HepG2 (cell line): ENCODE measurements around the gene HS3ST3B1. TPM values are rescaled to one million over a fixed set of nuclear protein-coding genes. Genes with fewer than 3 reads are reported as not detected.

Source experiments
- MAX ChIP-seq: IDR thresholded peaks from 2 replicates; pipeline ENCODE4 v1.6.1; 2012; ENCODE audit warnings: inconsistent platforms
- NFRKB ChIP-seq: fragments of 450-650 bp; IDR thresholded peaks from 2 replicates; pipeline ENCODE4 v1.6.1; 2017
- POLR2A ChIP-seq, 2 experiments: IDR thresholded peaks; 2 replicates each; pipeline ENCODE4 v1.6.1; 2011; ENCODE audit warnings: low read depth in 2 of 2, low read length in 2 of 2, mild to moderate bottlenecking in 1 of 2, moderate library complexity in 1 of 2; ENCODE audit not compliant: insufficient read depth in 1 of 2
- RBM22 ChIP-seq: fragments of 200-400 bp; formaldehyde crosslinking; optimal IDR thresholded peaks from 2 replicates; pipeline ENCODE3; 2017; ENCODE audit warnings: mild to moderate bottlenecking, low read length, moderate library complexity
- TARDBP ChIP-seq: sonication (generic); formaldehyde crosslinking; IDR thresholded peaks from 2 replicates; pipeline ENCODE4 v1.8.0; 2022; ENCODE audit warnings: mild to moderate bottlenecking, missing genetic modification reagents
- ZMYM4 ChIP-seq: sonication (generic); formaldehyde crosslinking; IDR thresholded peaks from 2 replicates; pipeline ENCODE4 v1.8.1; 2023; ENCODE audit warnings: mild to moderate bottlenecking, missing genetic modification reagents
- ZNF33A ChIP-seq: sonication (generic); formaldehyde crosslinking; IDR thresholded peaks from 2 replicates; pipeline ENCODE4 v1.5.1; 2020; ENCODE audit warnings: missing genetic modification reagents, mild to moderate bottlenecking, moderate library complexity, borderline replicate concordance
- polyA plus RNA-seq, 8 experiments: library from polyadenylated mRNA; depleted of rRNA in 3 of 8; stranded (reverse) in 7 of 8; unstranded in 1 of 8; fragments of >200 nt; fragmentation: Illumina TruSeq in 4 of 8; extraction: Trizol in 4 of 8; gene quantifications; 2 replicates each; pipeline versions ENCODE4 v1.2.1 to v1.2.3, GENCODE V29; 2011 to 2016; ENCODE audit warnings: low read depth in 4 of 8, missing spikeins in 1 of 8, mixed read lengths in 1 of 8; ENCODE audit not compliant: insufficient read depth in 1 of 8
- total RNA-seq, 5 experiments: library from RNA; depleted of rRNA; stranded (reverse); fragments of >200 nt; fragmentation: Illumina TruSeq; extraction: Trizol; gene quantifications; 2 replicates each; pipeline ENCODE4 v1.2.3, GENCODE V29; 2016; ENCODE audit warnings: low read depth in 1 of 5
- TF ChIP-seq, protein P1 (sequence below): sonication (generic); formaldehyde crosslinking; IDR thresholded peaks from 2 replicates; pipeline ENCODE4 v1.8.0; 2023; ENCODE audit warnings: mild to moderate bottlenecking, missing genetic modification reagents
- TF ChIP-seq, protein P2 (sequence below): sonication (generic); formaldehyde crosslinking; IDR thresholded peaks from 2 replicates; pipeline ENCODE4 v1.8.1; 2023; ENCODE audit warnings: mild to moderate bottlenecking, moderate library complexity, missing genetic modification reagents
- TF ChIP-seq, protein P3 (sequence below): IDR thresholded peaks from 2 replicates; pipeline ENCODE4 v1.6.1; 2016; ENCODE audit warnings: missing genetic modification reagents, missing compliant biosample characterization
- TF ChIP-seq, protein P4 (sequence below): sonication (generic); formaldehyde crosslinking; IDR thresholded peaks from 2 replicates; pipeline ENCODE4 v1.4.0; 2020; ENCODE audit warnings: missing genetic modification reagents

Gene HS3ST3B1
- total and polyA plus RNA-seq, 2 of the 13 experiments (the other 11 are each of a cell fraction or from before 2014, with no cell fraction given) = 15.7 to 39.5 TPM

DNA sequence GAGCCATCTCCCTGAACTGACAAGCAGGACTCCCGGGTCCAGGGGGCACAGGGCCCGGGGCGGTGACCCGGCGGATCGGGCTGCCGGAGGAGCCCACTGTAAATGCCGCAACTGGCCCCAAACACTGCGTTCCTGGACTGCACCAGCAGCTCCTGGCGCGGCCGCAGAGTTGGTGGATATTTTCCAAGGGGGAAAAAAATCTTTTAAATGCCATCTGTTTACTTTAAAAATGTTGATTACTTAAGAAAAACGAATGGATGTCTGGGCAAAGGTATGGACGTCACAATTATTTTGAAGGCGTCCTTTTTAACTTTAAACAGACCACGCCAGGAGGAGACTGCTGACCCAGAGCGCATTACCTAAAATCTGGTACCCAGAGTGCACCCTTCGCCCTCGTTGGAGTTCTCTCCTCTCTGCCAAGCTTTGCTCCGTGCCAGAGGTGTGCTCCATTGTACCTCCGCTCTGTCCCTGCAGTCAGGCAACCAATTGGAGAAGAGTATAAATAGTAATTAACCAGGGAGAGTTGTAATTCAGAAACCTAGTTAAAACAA, 3.4 kb downstream of the HS3ST3B1 start (continued):
- TF ChIP-seq, protein P1, sequence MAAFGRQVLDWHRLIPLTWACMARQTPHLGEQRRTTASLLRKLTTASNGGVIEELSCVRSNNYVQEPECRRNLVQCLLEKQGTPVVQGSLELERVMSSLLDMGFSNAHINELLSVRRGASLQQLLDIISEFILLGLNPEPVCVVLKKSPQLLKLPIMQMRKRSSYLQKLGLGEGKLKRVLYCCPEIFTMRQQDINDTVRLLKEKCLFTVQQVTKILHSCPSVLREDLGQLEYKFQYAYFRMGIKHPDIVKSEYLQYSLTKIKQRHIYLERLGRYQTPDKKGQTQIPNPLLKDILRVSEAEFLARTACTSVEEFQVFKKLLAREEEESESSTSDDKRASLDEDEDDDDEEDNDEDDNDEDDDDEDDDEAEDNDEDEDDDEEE (CRISPR knock-in tag) = no peak
- TF ChIP-seq, protein P2, sequence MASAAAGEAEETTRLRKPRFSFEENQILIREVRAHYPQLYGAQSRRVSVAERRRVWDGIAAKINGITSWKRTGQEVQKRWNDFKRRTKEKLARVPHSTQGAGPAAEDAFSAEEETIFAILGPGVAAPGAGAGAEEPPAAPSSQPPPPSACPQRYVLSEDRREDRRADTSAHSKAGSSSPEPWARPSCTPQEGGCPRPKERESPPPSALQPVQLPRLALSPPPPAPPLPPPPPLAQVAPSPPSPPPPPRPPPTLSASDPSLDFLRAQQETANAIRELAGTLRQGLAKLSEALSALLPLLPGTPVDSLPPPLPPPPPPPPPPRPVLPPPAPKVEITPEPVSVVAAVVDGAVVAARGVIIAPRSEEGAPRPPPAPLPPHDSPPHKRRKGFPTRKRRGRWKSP (CRISPR knock-in tag) = peak; percentile 42; the same call in 1 of the 2 replicates
- TF ChIP-seq NFRKB = no peak
- TF ChIP-seq TARDBP (CRISPR knock-in tag) = 0 out of 2 replicates have a peak, but pooled peaks have one; percentile 10
- TF ChIP-seq, protein P3, sequence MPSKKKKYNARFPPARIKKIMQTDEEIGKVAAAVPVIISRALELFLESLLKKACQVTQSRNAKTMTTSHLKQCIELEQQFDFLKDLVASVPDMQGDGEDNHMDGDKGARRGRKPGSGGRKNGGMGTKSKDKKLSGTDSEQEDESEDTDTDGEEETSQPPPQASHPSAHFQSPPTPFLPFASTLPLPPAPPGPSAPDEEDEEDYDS (CRISPR knock-in tag) = no peak
- TF ChIP-seq POLR2A (IDR thresholded peaks at IDR 0.05; ENCODE audit: insufficient read depth in 1 of 2, low read depth in 2 of 2, low read length in 2 of 2) = 0 out of 4 replicates have a peak, but pooled peaks of 1 of the 2 experiments have one; percentile 1
- no peak for TF ChIP-seq ZNF33A (CRISPR knock-in tag)
- peak; percentile 5 for TF ChIP-seq RBM22
- TF ChIP-seq, protein P4, sequence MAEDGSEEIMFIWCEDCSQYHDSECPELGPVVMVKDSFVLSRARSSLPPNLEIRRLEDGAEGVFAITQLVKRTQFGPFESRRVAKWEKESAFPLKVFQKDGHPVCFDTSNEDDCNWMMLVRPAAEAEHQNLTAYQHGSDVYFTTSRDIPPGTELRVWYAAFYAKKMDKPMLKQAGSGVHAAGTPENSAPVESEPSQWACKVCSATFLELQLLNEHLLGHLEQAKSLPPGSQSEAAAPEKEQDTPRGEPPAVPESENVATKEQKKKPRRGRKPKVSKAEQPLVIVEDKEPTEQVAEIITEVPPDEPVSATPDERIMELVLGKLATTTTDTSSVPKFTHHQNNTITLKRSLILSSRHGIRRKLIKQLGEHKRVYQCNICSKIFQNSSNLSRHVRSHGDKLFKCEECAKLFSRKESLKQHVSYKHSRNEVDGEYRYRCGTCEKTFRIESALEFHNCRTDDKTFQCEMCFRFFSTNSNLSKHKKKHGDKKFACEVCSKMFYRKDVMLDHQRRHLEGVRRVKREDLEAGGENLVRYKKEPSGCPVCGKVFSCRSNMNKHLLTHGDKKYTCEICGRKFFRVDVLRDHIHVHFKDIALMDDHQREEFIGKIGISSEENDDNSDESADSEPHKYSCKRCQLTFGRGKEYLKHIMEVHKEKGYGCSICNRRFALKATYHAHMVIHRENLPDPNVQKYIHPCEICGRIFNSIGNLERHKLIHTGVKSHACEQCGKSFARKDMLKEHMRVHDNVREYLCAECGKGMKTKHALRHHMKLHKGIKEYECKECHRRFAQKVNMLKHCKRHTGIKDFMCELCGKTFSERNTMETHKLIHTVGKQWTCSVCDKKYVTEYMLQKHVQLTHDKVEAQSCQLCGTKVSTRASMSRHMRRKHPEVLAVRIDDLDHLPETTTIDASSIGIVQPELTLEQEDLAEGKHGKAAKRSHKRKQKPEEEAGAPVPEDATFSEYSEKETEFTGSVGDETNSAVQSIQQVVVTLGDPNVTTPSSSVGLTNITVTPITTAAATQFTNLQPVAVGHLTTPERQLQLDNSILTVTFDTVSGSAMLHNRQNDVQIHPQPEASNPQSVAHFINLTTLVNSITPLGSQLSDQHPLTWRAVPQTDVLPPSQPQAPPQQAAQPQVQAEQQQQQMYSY (CRISPR knock-in tag) = no peak
- TF ChIP-seq ZMYM4 (CRISPR knock-in tag) = no peak
- no peak for TF ChIP-seq MAX
